ENCODE results near the gene HCN3. TPM values are rescaled to one million over a fixed set of nuclear protein-coding genes. Genes with fewer than 3 reads are reported as not detected.
"Not testable (repeated sequence)": the region's sequence is repeated elsewhere in the genome, so short reads cannot be mapped to it uniquely, and the experiment has no call there.

Gene HCN3
- total and polyA plus RNA-seq, 2 of the 13 experiments (the other 11 are each of a cell fraction or from before 2014, with no cell fraction given), result 2.4 to 10.2 TPM

- Histone ChIP-seq H3K36me3 (replicated peaks in 1 of 2; ENCODE audit: control insufficient read depth in 1 of 2, insufficient read depth in 2 of 2, low read length in 2 of 2) (peaks cover 0 to 12% of the 10 kb centered on the region in 2 experiments; a peak in 3 of 5 replicates), H3K4me1 (ENCODE audit: insufficient read depth, low read length) (peaks cover 19% of the 10 kb centered on the region)
- H3K9me3 ChIP-seq (ENCODE audit: low read length); H3K27ac ChIP-seq (ENCODE audit: extremely low read length, insufficient read depth, low read length); H3K4me2 ChIP-seq (ENCODE audit: low read depth, low read length); H3K9ac ChIP-seq (ENCODE audit: insufficient read depth, low read depth, low read length); H3K79me2 ChIP-seq (ENCODE audit: insufficient read depth, low read length); intact Hi-C loops (cut with micrococcal nuclease; ENCODE audit: unreplicated experiment); in situ Hi-C loops (cut with HindIII; ENCODE audit: extremely low pct_ligation_motif_present, low pct_unique_long_range_greater_than_20kb); BruUV-seq (replicated peaks); FAIRE-seq; DNase-seq (ENCODE audit: low spot score); H4K20me1 ChIP-seq (ENCODE audit: insufficient read depth, low read length); ATAC-seq; H3K4me3 ChIP-seq (replicated peaks in 1 of 3; ENCODE audit: insufficient read depth in 1 of 3, low read depth in 2 of 3, low read length in 3 of 3); POLR2A ChIA-PET; H3K27me3 ChIP-seq (ENCODE audit: control insufficient read depth in 1 of 2, insufficient read depth in 2 of 2, low read length in 2 of 2); CTCF ChIA-PET (ENCODE audit: low intra/inter-chr PET ratio, low total read pairs); H2AFZ ChIP-seq (ENCODE audit: low read length): not testable (repeated sequence)
- whole genome bisulfite sequencing (ENCODE audit: low lambda C conversion rate), result 95% methylated on average over 10 of the region's 10 CpGs
These were observed 13.7 kb downstream of the HCN3 start for GRCh38 chr1:155291006-155291405.

- BruUV-seq (replicated peaks), result no TSS peak
- Histone ChIP-seq H3K4me2 (ENCODE audit: low read depth, low read length) (no peak overlapping the region), H3K79me2 (ENCODE audit: insufficient read depth, low read length) (no peaks in the 10 kb centered on the region), H4K20me1 (ENCODE audit: insufficient read depth, low read length) (no peaks in the 10 kb centered on the region), H3K9ac (ENCODE audit: insufficient read depth, low read depth, low read length) (no peak overlapping the region), H3K27me3 (ENCODE audit: control insufficient read depth in 1 of 2, insufficient read depth in 2 of 2, low read length in 2 of 2) (no peaks in the 10 kb centered on the region), H3K9me3 (ENCODE audit: low read length) (no peaks in the 10 kb centered on the region), H3K4me1 (ENCODE audit: insufficient read depth, low read length) (peaks cover 15% of the 10 kb centered on the region), H3K27ac (ENCODE audit: extremely low read length, insufficient read depth, low read length) (no peak overlapping the region), H3K36me3 (replicated peaks in 1 of 2; ENCODE audit: control insufficient read depth in 1 of 2, insufficient read depth in 2 of 2, low read length in 2 of 2) (peaks cover 0 to 12% of the 10 kb centered on the region in 2 experiments; a peak in 3 of 5 replicates), H2AFZ (ENCODE audit: low read length) (no peak overlapping the region), H3K4me3 (replicated peaks in 1 of 3; ENCODE audit: insufficient read depth in 1 of 3, low read depth in 2 of 3, low read length in 3 of 3) (no peak overlapping the region)
- 98% methylated on average over 9 of the region's 17 CpGs for WGBS (ENCODE audit: low lambda C conversion rate)
- no peak for ATAC-seq
- TF ChIP-seq ZBTB42 (CRISPR knock-in tag; IDR thresholded peaks at IDR 0.05) (no peak), MED1 (CRISPR knock-in tag; IDR thresholded peaks at IDR 0.05) (no peak), ZBTB49 (CRISPR knock-in tag; IDR thresholded peaks at IDR 0.05; ENCODE audit: borderline replicate concordance) (no peak), PPARG (CRISPR knock-in tag; conservative IDR thresholded peaks at IDR 0.05) (no peak), ZSCAN21 (CRISPR knock-in tag; IDR thresholded peaks at IDR 0.05; ENCODE audit: borderline replicate concordance) (no peak)
- DNase-seq (ENCODE audit: low spot score), result no peak
- no peak for FAIRE-seq
- intact Hi-C loops (cut with micrococcal nuclease; ENCODE audit: unreplicated experiment) (no loop called here), in situ Hi-C loops (cut with HindIII; ENCODE audit: extremely low pct_ligation_motif_present, low pct_unique_long_range_greater_than_20kb) (no loop called here)
- ChIA-PET CTCF (ENCODE audit: low intra/inter-chr PET ratio, low total read pairs) (no interaction called here), POLR2A (interaction anchor here (1.3 kb wide), 1 partner anchor 20 kb away, joined by 7 read pairs; the partner anchor contains the start of gene CLK2)
These were observed 16.0 kb downstream of the HCN3 start for GRCh38 chr1:155293086-155293749.
